OCI-LY3 (cell line): Measurements from ENCODE around the gene GABPA.
"Not testable (repeated sequence)": the region's sequence is repeated elsewhere in the genome, so short reads cannot be mapped to it uniquely, and the experiment has no call there.

ENCODE experiments used
- H2AFZ ChIP-seq: fragments of 200-600, 300-600 bp; shearing (Covaris generic); 2 replicates; pipeline ENCODE4 v1.6.0; 2014; ENCODE audit warnings: antibody characterized with exemption, low read depth, low read length
- H3K27ac ChIP-seq: fragments of 200-600, 300-600 bp; sonication (generic); 2 replicates; pipeline ENCODE4 v1.5.1; 2014; ENCODE audit warnings: mild to moderate bottlenecking, low read length, moderate library complexity, mixed read lengths
- H3K27me3 ChIP-seq: fragments of 200-600, 300-600 bp; sonication (generic); 2 replicates; pipeline ENCODE4 v1.6.1; 2014; ENCODE audit warnings: low read depth, low read length, mixed read lengths
- H3K36me3 ChIP-seq: fragments of 200-600, 300-600 bp; sonication (generic); replicated peaks from 2 replicates; pipeline ENCODE3; 2014; ENCODE audit warnings: low read depth, low read length, mixed read lengths
- H3K4me1 ChIP-seq: fragments of 300-600, 200-600 bp; sonication (generic); 2 replicates; pipeline ENCODE4 v1.6.1; 2014; ENCODE audit warnings: low read length, mixed read lengths
- H3K4me2 ChIP-seq: fragments of 200-600, 300-600 bp; sonication (generic); 2 replicates; pipeline ENCODE4 v1.6.1; 2014; ENCODE audit warnings: low read length, mixed read lengths
- H3K4me3 ChIP-seq: fragments of 300-600, 200-600 bp; sonication (generic); 2 replicates; pipeline ENCODE4 v1.5.1; 2014; ENCODE audit warnings: antibody characterized with exemption, mild to moderate bottlenecking, low read length, moderate library complexity
- H3K79me2 ChIP-seq: fragments of 300-600, 200-600 bp; shearing (Covaris generic); 2 replicates; pipeline ENCODE4 v1.6.1; 2014; ENCODE audit warnings: mild to moderate bottlenecking, low read length, mixed read lengths
- H3K9ac ChIP-seq: fragments of 300-600, 200-600 bp; shearing (Covaris generic); 2 replicates; pipeline ENCODE4 v1.6.0; 2014; ENCODE audit warnings: mild to moderate bottlenecking, low read length, moderate library complexity
- H3K9me3 ChIP-seq: fragments of 200-600, 300-600 bp; shearing (Covaris generic); 2 replicates; pipeline ENCODE4 v1.6.1; 2014; ENCODE audit warnings: low read length, mixed read lengths; ENCODE audit not compliant: insufficient read depth
- H4K20me1 ChIP-seq: fragments of 200-600, 300-600 bp; sonication (generic); 2 replicates; pipeline ENCODE4 v1.6.1; 2016; ENCODE audit warnings: low read length, mixed read lengths; ENCODE audit not compliant: insufficient read depth
- EZH2phosphoT487 ChIP-seq: fragments of 200-600 bp; shearing (Covaris generic); IDR thresholded peaks from 2 replicates; pipeline ENCODE4 v1.6.1; 2018; ENCODE audit warnings: antibody characterized with exemption, mixed run types, low read depth
- TF ChIP-seq, protein P1 (sequence below): fragments of 200-600, 300-600 bp; sonication (generic); IDR thresholded peaks from 2 replicates; pipeline ENCODE4 v1.5.1; 2014; ENCODE audit warnings: antibody characterized with exemption, low read length, low read depth

Gene GABPA

DNA sequence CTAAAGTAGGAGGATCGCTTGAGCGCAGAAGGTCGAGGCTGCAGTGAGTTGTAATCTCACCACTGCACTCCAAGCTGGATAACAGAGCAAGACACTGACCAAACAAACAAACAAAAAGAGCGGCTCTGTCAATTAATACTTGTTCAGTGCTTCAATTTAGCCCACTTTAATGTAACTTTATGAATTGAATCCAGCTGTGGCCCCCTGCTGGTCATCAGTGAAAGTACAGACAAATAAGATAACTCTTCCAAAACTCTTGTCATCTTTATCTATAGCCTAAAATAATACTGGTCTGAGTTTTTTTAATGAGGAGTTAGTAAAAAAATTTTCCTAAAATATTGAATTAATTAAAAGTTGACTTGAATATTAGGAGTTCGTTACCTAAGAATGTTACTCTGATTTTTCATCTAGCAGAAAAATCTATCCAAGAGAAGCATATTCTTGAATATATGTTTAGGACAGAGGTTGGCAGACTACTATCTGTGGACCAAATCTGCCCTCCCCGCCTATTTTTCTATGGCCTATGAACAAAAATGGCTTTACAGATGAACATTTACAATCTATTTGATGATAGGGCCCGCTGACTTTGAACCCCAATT lies 26.2 kb upstream of the GABPA start:
- Histone ChIP-seq H3K27ac (no peak overlapping the region), H3K9me3 (no peaks in the 10 kb centered on the region), H3K9ac (no peak overlapping the region), H2AFZ (no peak overlapping the region), H3K4me2 (no peak overlapping the region), H3K79me2 (no peaks in the 10 kb centered on the region), H3K4me3 (no peak overlapping the region), H4K20me1 (no peaks in the 10 kb centered on the region), H3K36me3 (no peaks in the 10 kb centered on the region), H3K4me1 (no peaks in the 10 kb centered on the region), H3K27me3 (no peaks in the 10 kb centered on the region)
- no peak for TF ChIP-seq EZH2phosphoT487
- TF ChIP-seq, protein P1, sequence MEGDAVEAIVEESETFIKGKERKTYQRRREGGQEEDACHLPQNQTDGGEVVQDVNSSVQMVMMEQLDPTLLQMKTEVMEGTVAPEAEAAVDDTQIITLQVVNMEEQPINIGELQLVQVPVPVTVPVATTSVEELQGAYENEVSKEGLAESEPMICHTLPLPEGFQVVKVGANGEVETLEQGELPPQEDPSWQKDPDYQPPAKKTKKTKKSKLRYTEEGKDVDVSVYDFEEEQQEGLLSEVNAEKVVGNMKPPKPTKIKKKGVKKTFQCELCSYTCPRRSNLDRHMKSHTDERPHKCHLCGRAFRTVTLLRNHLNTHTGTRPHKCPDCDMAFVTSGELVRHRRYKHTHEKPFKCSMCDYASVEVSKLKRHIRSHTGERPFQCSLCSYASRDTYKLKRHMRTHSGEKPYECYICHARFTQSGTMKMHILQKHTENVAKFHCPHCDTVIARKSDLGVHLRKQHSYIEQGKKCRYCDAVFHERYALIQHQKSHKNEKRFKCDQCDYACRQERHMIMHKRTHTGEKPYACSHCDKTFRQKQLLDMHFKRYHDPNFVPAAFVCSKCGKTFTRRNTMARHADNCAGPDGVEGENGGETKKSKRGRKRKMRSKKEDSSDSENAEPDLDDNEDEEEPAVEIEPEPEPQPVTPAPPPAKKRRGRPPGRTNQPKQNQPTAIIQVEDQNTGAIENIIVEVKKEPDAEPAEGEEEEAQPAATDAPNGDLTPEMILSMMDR: peak; percentile 68

DNA sequence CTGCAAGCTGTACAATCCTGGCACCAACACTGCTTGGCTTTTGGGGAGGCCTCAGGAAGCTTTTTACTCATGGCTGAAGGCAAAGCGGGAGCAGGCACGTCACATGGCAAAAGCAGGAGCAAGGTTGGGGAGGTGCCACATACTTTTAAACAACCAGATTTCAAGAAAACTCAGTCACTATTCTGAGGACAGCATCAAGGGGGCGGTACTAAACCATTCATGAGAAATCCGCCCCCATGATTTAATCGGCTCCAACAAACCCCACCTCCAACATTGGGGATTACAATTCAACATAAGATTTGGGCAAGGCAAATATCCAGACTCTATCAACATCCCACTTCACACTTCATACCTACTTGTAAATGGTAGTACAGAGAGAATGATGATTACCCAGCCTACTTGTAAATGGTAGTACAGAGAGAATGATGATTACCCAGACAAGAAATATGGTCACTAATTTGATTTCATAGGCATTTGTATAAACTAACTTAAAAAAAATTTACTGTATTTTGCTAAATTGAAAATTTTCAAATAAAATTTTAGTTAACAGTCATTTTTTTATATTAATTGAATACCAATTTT lies 25.0 kb upstream of the GABPA start:
- H3K79me2 ChIP-seq: no peaks in the 10 kb centered on the region
- H3K36me3 ChIP-seq: no peaks in the 10 kb centered on the region
- no peaks in the 10 kb centered on the region for H3K27me3 ChIP-seq
- no peak for TF ChIP-seq EZH2phosphoT487
- TF ChIP-seq, protein P1: no peak
- H3K9ac ChIP-seq: no peak overlapping the region
- H3K4me3 ChIP-seq: no peak overlapping the region
- H3K27ac ChIP-seq: no peak overlapping the region
- no peaks in the 10 kb centered on the region for H3K4me1 ChIP-seq
- no peak overlapping the region for H3K4me2 ChIP-seq
- no peaks in the 10 kb centered on the region for H3K9me3 ChIP-seq
- H4K20me1 ChIP-seq: no peaks in the 10 kb centered on the region
- H2AFZ ChIP-seq: no peak overlapping the region

DNA sequence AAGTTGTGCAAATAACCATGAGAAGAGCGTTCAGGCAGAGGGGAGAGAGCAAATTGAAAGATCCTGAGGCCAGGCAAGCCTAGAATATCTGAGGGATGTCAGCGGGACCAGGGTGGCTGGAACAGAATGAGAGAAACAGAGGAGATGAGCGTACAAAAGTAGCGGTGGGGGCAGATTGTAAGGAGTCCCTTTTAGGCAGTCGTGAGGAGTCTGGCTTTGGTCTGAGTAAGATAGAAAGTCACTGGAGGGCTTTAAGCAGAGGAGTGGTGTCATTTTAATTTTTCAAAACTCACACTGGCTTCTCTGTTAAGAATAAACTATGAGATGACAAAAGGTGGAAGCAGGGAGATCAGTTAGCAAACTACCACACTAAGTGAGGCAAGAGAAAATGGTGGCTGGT lies 24.2 kb upstream of the GABPA start:
- Histone ChIP-seq H3K4me1 (no peaks in the 10 kb centered on the region), H3K4me3 (no peak overlapping the region), H3K27me3 (no peaks in the 10 kb centered on the region), H4K20me1 (no peaks in the 10 kb centered on the region), H3K79me2 (no peaks in the 10 kb centered on the region), H3K9ac (no peak overlapping the region), H3K4me2 (no peak overlapping the region), H2AFZ (no peak overlapping the region), H3K27ac (no peak overlapping the region), H3K9me3 (no peaks in the 10 kb centered on the region), H3K36me3 (no peaks in the 10 kb centered on the region)
- TF ChIP-seq, protein P1: no peak
- TF ChIP-seq EZH2phosphoT487: no peak

DNA sequence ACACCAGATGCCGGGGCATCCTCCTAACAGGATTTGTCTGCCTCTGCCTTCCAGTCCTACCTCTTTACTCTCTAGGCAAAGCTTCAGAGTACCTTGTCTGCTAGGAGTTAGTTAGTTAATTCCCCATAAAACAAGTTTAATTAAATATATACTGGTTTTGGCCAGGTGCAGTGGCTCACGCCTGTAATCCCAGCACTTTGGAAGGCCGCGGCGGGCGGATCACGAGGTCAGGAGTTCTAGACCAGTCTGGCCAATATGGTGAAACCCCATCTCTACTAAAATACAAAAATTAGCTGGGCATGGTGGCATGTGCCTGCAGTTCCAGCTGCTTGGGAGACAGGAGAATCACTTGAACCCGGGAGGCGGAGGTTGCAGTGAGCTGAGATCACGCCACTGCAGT lies 20.7 kb upstream of the GABPA start:
- not testable (repeated sequence) for H3K9ac ChIP-seq, H3K79me2 ChIP-seq, H4K20me1 ChIP-seq, H2AFZ ChIP-seq, H3K27ac ChIP-seq, H3K4me2 ChIP-seq, H3K9me3 ChIP-seq, H3K27me3 ChIP-seq, H3K4me1 ChIP-seq, H3K36me3 ChIP-seq, H3K4me3 ChIP-seq
